Endothelial cell of umbilical vein (primary cell): ENCODE results near the gene IFIT3.

Experiments
- EZH2 ChIP-seq: IDR thresholded peaks from 2 replicates; pipeline ENCODE4 v1.6.1; 2012; ENCODE audit warnings: borderline replicate concordance, low read depth, mild to moderate bottlenecking, moderate library complexity, low read length, inconsistent platforms; ENCODE audit not compliant: severe bottlenecking
- FOS ChIP-seq: IDR thresholded peaks from 2 replicates; pipeline ENCODE4 v1.6.1; 2011; ENCODE audit warnings: mild to moderate bottlenecking, low read length, moderate library complexity, borderline replicate concordance; ENCODE audit not compliant: insufficient read depth
- GATA2 ChIP-seq: IDR thresholded peaks from 2 replicates; pipeline ENCODE4 v1.7.0; 2011; ENCODE audit warnings: low read depth, mild to moderate bottlenecking, moderate library complexity, mixed read lengths, low read length; ENCODE audit not compliant: insufficient read length, insufficient read depth
- JUN ChIP-seq: IDR thresholded peaks from 2 replicates; pipeline ENCODE4 v1.6.1; 2011; ENCODE audit warnings: borderline replicate concordance, low read depth; ENCODE audit not compliant: insufficient read length, insufficient read depth
- MYC ChIP-seq: IDR thresholded peaks from one replicate; pipeline ENCODE4 v1.6.1; 2011; ENCODE audit warnings: mild to moderate bottlenecking, low read depth, low read length
- POLR2A ChIP-seq: IDR thresholded peaks from 2 replicates; pipeline ENCODE4 v1.6.1; 2012; ENCODE audit warnings: low read depth, mild to moderate bottlenecking, control low read depth, low read length
- POLR2AphosphoS5 ChIP-seq: IDR thresholded peaks from 2 replicates; pipeline ENCODE4 v1.6.1; 2012; ENCODE audit warnings: low read depth, mild to moderate bottlenecking, control low read depth, low read length, moderate library complexity; ENCODE audit not compliant: insufficient read depth
- TF ChIP-seq, protein P1 (sequence below), 2 donors: IDR thresholded peaks; 1 replicate in 1 of 2; 2 replicates in 1 of 2; pipeline ENCODE4 v1.5.1; 2011; ENCODE audit warnings: low read length in 2 of 2, mild to moderate bottlenecking in 2 of 2, moderate library complexity in 2 of 2, control low read depth in 1 of 2, inconsistent platforms in 1 of 2, low read depth in 1 of 2; ENCODE audit not compliant: insufficient read depth in 1 of 2; ENCODE audit errors: extremely low read depth in 1 of 2

DNA sequence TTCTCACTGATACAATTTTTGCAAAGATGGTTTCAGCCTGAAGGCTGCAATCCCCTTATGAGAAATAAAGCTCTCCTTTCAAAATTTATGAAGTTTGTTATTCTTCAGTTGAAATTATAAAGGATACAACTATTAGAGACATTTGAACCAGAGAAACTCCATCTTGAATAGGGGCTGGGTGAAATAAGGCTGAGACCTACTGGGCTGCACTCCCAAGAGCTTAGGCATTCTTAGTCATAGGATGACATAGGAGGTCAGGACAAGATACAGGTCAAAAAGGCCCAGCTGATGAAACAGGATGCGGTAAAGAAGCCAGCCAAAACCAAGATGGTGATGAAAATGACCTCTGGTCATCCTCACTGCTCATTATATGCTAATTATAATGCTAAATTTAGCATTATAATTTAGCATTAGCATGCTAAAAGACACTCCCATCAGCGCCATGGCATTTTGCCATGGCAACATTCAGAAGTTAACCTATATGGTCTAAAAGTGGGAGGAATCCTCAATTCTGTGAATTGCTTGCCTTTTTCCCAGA, 27.7 kb downstream of the IFIT3 start:
- TF ChIP-seq POLR2A (no peak), EZH2 (no peak), FOS (no peak), MYC (no peak), GATA2 (no peak), JUN (no peak), POLR2AphosphoS5 (no peak)
- TF ChIP-seq, protein P1, sequence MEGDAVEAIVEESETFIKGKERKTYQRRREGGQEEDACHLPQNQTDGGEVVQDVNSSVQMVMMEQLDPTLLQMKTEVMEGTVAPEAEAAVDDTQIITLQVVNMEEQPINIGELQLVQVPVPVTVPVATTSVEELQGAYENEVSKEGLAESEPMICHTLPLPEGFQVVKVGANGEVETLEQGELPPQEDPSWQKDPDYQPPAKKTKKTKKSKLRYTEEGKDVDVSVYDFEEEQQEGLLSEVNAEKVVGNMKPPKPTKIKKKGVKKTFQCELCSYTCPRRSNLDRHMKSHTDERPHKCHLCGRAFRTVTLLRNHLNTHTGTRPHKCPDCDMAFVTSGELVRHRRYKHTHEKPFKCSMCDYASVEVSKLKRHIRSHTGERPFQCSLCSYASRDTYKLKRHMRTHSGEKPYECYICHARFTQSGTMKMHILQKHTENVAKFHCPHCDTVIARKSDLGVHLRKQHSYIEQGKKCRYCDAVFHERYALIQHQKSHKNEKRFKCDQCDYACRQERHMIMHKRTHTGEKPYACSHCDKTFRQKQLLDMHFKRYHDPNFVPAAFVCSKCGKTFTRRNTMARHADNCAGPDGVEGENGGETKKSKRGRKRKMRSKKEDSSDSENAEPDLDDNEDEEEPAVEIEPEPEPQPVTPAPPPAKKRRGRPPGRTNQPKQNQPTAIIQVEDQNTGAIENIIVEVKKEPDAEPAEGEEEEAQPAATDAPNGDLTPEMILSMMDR (IDR thresholded peaks at IDR 0.05; ENCODE audit: extremely low read depth in 1 of 2, insufficient read depth in 1 of 2, low read depth in 1 of 2, low read length in 2 of 2): no peak
